CD14-positive monocyte (primary cell): Measurements from ENCODE around the gene RNF13. TPM values are rescaled to one million over a fixed set of nuclear protein-coding genes. Genes with fewer than 3 reads are reported as not detected.

Source experiments
- DNase-seq, 3 donors: peaks; one replicate each; pipeline ENCODE4 v3.0.0-alpha.2; 2011 to 2022
- H2AFZ ChIP-seq: 2 replicates; pipeline ENCODE4 v1.6.0; 2012; ENCODE audit warnings: mild to moderate bottlenecking, low read depth, low read length, inconsistent platforms; ENCODE audit not compliant: insufficient read depth, poor library complexity, severe bottlenecking
- H3K27ac ChIP-seq, 2 donors: 1 replicate in 1 of 2; 2 replicates in 1 of 2; pipeline ENCODE4 v1.5.1; 2012 to 2013; ENCODE audit warnings: low read length in 2 of 2, control low read depth in 1 of 2, inconsistent platforms in 1 of 2, low read depth in 1 of 2, mild to moderate bottlenecking in 1 of 2
- H3K27me3 ChIP-seq, 2 donors: one replicate each; pipeline versions ENCODE4 v1.6.0 to v1.6.1; 2011 to 2013; ENCODE audit warnings: low read length in 2 of 2; ENCODE audit not compliant: control insufficient read depth in 2 of 2, insufficient read depth in 2 of 2
- H3K36me3 ChIP-seq, 2 donors: replicated peaks in 1 of 2; 1 replicate in 1 of 2; 2 replicates in 1 of 2; pipeline versions ENCODE4 v1.5.1 to v1.6.1; 2012 to 2013; ENCODE audit warnings: low read length in 2 of 2, control low read depth in 1 of 2, inconsistent platforms in 1 of 2, mild to moderate bottlenecking in 1 of 2; ENCODE audit not compliant: insufficient read depth in 2 of 2, control insufficient read depth in 1 of 2
- H3K4me1 ChIP-seq, 2 donors: 1 replicate in 1 of 2; 2 replicates in 1 of 2; pipeline versions ENCODE4 v1.5.1 to v1.6.1; 2012 to 2013; ENCODE audit warnings: low read length in 2 of 2, control low read depth in 1 of 2, inconsistent platforms in 1 of 2, mild to moderate bottlenecking in 1 of 2, moderate library complexity in 1 of 2; ENCODE audit not compliant: insufficient read depth in 2 of 2, control insufficient read depth in 1 of 2
- H3K4me2 ChIP-seq: replicated peaks from 2 replicates; pipeline ENCODE3; 2012; ENCODE audit warnings: low read length, moderate library complexity, mild to moderate bottlenecking; ENCODE audit not compliant: poor library complexity, severe bottlenecking; ENCODE audit errors: extremely low read depth
- H3K4me3 ChIP-seq, 3 experiments: fragments of 200-600 bp in 1 of 3; sonication (generic) in 1 of 3; replicated peaks in 1 of 3; 1 replicate in 2 of 3; 2 replicates in 1 of 3; pipeline ENCODE4 v1.5.1; 2011 to 2013; ENCODE audit warnings: low read length in 3 of 3, mild to moderate bottlenecking in 3 of 3, control low read depth in 2 of 3, low read depth in 2 of 3, inconsistent platforms in 1 of 3, moderate library complexity in 1 of 3
- H3K79me2 ChIP-seq: 2 replicates; pipeline ENCODE4 v1.6.0; 2012; ENCODE audit warnings: mild to moderate bottlenecking, control low read depth, inconsistent platforms, low read length, moderate library complexity; ENCODE audit not compliant: insufficient read depth
- H3K9ac ChIP-seq: 2 replicates; pipeline ENCODE4 v1.6.0; 2017; ENCODE audit warnings: low read length, mild to moderate bottlenecking; ENCODE audit not compliant: insufficient read depth, poor library complexity, severe bottlenecking
- H3K9me3 ChIP-seq, 2 donors: replicated peaks in 1 of 2; 1 replicate in 1 of 2; 2 replicates in 1 of 2; pipeline versions ENCODE4 v1.5.1 to v1.6.1; 2012 to 2013; ENCODE audit warnings: low read length in 2 of 2, control low read depth in 1 of 2; ENCODE audit not compliant: control insufficient read depth in 1 of 2, insufficient read depth in 1 of 2
- H4K20me1 ChIP-seq: 2 replicates; pipeline ENCODE4 v1.6.0; 2012; ENCODE audit warnings: mild to moderate bottlenecking, low read length, control low read depth, moderate library complexity; ENCODE audit not compliant: insufficient read depth
- H3K27ac Mint-ChIP-seq, 7 donors: one replicate each; pipeline ENCODE4 v1.8.0; 2020; ENCODE audit warnings: mild to moderate bottlenecking in 7 of 7, mixed read lengths in 7 of 7, moderate library complexity in 6 of 7, inconsistent platforms in 2 of 7
- H3K27me3 Mint-ChIP-seq, 3 donors: one replicate each; pipeline ENCODE4 v1.8.0; 2021 to 2022; ENCODE audit warnings: low read depth in 3 of 3, mild to moderate bottlenecking in 3 of 3, mixed read lengths in 3 of 3, moderate library complexity in 3 of 3, inconsistent platforms in 1 of 3
- H3K36me3 Mint-ChIP-seq, 2 donors: one replicate each; pipeline ENCODE4 v1.8.0; 2020; ENCODE audit warnings: mixed read lengths in 2 of 2, inconsistent platforms in 1 of 2, mild to moderate bottlenecking in 1 of 2
- H3K4me1 Mint-ChIP-seq: one replicate; pipeline ENCODE4 v1.8.0; 2020; ENCODE audit warnings: mild to moderate bottlenecking, mixed read lengths
- H3K4me3 Mint-ChIP-seq, 2 donors: one replicate each; pipeline ENCODE4 v1.8.0; 2020; ENCODE audit warnings: mild to moderate bottlenecking in 2 of 2, mixed read lengths in 2 of 2, moderate library complexity in 1 of 2
- H3K9me3 Mint-ChIP-seq, 7 donors: one replicate each; pipeline ENCODE4 v1.8.0; 2020 to 2022; ENCODE audit warnings: mixed read lengths in 7 of 7, mild to moderate bottlenecking in 6 of 7, moderate library complexity in 6 of 7, inconsistent platforms in 2 of 7
- CTCF ChIP-seq: fragments of 200-600 bp; IDR thresholded peaks from one replicate; pipeline ENCODE4 v1.8.0; 2022; ENCODE audit warnings: antibody characterized with exemption, mild to moderate bottlenecking
- WGBS: methylation state at CpG from one replicate; pipeline ENCODE4 v1.1.5; 2013; ENCODE audit warnings: missing lambda C conversion rate; ENCODE audit not compliant: insufficient coverage; 5-methylcytosine and 5-hydroxymethylcytosine counted together
- intact Hi-C, 2 donors: fragments of 100-400 bp; cut with micrococcal nuclease; formaldehyde crosslinking; loops; one replicate each; pipeline versions ENCODE4 v1.15.0 to v1.15.1; 2023
- polyA plus RNA-seq, 3 donors: library from polyadenylated mRNA; depleted of rRNA in 1 of 3; unstranded in 2 of 3; stranded (reverse) in 1 of 3; fragments of 300-500 nt in 2 of 3; fragments of >200 nt in 1 of 3; fragmentation: Illumina TruSeq in 2 of 3; gene quantifications; 1 replicate in 2 of 3; 2 replicates in 1 of 3; pipeline ENCODE4 v1.2.3, GENCODE V29; 2012 to 2021

RNF13 gene
- polyA plus RNA-seq, 3 donors = 95.4 to 481 (median 462) TPM

- H3K9me3 Mint-ChIP-seq = peaks cover 0 to 15% (median 6%) of the 10 kb centered on the region in 7 donors
- intact Hi-C loops = no loop called here
Measured at GRCh38 chr3:149971403-149972075, 158.5 kb downstream of the RNF13 start.

GRCh38 chr3:149975919-149976318 is 162.9 kb downstream of the RNF13 start:
- H3K79me2 ChIP-seq = no peaks in the 10 kb centered on the region
- peaks cover 0 to 4% of the 10 kb centered on the region in 2 donors for H3K9me3 ChIP-seq
- DNase-seq = no peak
- H3K27ac ChIP-seq = no peak overlapping the region
- H3K36me3 ChIP-seq = no peaks in the 10 kb centered on the region
- no peak overlapping the region for H2AFZ ChIP-seq
- Mint-ChIP-seq H3K27ac (no peak overlapping the region), H3K4me3 (peak overlapping the region in 1 of 2 donors; percentile 16), H3K27me3 (peaks cover 35 to 54% (median 40%) of the 10 kb centered on the region in 3 donors), H3K36me3 (peaks cover 0 to 8% of the 10 kb centered on the region in 2 donors), H3K9me3 (peaks cover 0 to 25% (median 9%) of the 10 kb centered on the region in 7 donors), H3K4me1 (peaks cover 8% of the 10 kb centered on the region)
- H3K4me3 ChIP-seq = no peak overlapping the region
- no peaks in the 10 kb centered on the region for H4K20me1 ChIP-seq
- H3K4me1 ChIP-seq = peaks cover 5 to 9% of the 10 kb centered on the region in 2 donors
- intact Hi-C loops = no loop called here
- TF ChIP-seq CTCF = no peak
- H3K27me3 ChIP-seq = peaks cover 39 to 55% of the 10 kb centered on the region in 2 donors
- no peak overlapping the region for H3K9ac ChIP-seq
- H3K4me2 ChIP-seq = no peak overlapping the region

More at GRCh38 chr3:149971403-149972075, 158.5 kb downstream of the RNF13 start:
- H3K4me3 Mint-ChIP-seq = peak overlapping the region; percentile 87 to 94
- peak in 1 of 3 donors; percentile 10 for DNase-seq
- TF ChIP-seq CTCF = no peak
- Histone ChIP-seq H3K4me2 (peak overlapping the region; percentile 85), H2AFZ (peak overlapping the region; percentile 63), H3K79me2 (no peaks in the 10 kb centered on the region), H3K9ac (no peak overlapping the region), H4K20me1 (peaks cover 29% of the 10 kb centered on the region), H3K36me3 (peaks cover 0 to 5% of the 10 kb centered on the region in 2 donors), H3K4me3 (peak overlapping the region in 2 of 3 experiments; percentile 26 to 73), H3K9me3 (no peaks in the 10 kb centered on the region), H3K4me1 (peaks cover 11 to 25% of the 10 kb centered on the region in 2 donors), H3K27ac (no peak overlapping the region), H3K27me3 (peaks cover 65 to 71% of the 10 kb centered on the region in 2 donors)
- under 1% methylated on average over 38 of the region's 42 CpGs for WGBS
- peaks cover 59 to 79% (median 60%) of the 10 kb centered on the region in 3 donors for H3K27me3 Mint-ChIP-seq
- peaks cover 13 to 23% of the 10 kb centered on the region in 2 donors for H3K36me3 Mint-ChIP-seq
- peak overlapping the region in 1 of 7 donors; percentile 42 for H3K27ac Mint-ChIP-seq
- H3K4me1 Mint-ChIP-seq = peaks cover 21% of the 10 kb centered on the region
